HAP-1 (cell line): ENCODE results near the gene MMEL1.

Experiments
- DNase-seq, 2 experiments: peaks; one replicate each; pipeline ENCODE4 v3.0.0-alpha.2; 2016 to 2020; ENCODE audit warnings: low spot score in 2 of 2
- H3K27me3 ChIP-seq: fragments of 250-450 bp; sonication (Bioruptor Pico); 2 replicates; pipeline ENCODE4 v1.5.1; 2020; ENCODE audit warnings: low read depth, mild to moderate bottlenecking, moderate library complexity
- H3K36me3 ChIP-seq: fragments of 250-450 bp; sonication (Bioruptor Pico); replicated peaks from 2 replicates; pipeline ENCODE4 v1.5.1; 2020; ENCODE audit warnings: mild to moderate bottlenecking
- H3K4me1 ChIP-seq: fragments of 250-450 bp; sonication (Bioruptor Pico); 2 replicates; pipeline ENCODE4 v1.5.1; 2020; ENCODE audit warnings: mild to moderate bottlenecking
- H3K4me3 ChIP-seq: fragments of 250-450 bp; sonication (Bioruptor Pico); 2 replicates; pipeline ENCODE4 v1.5.1; 2020; ENCODE audit warnings: mild to moderate bottlenecking, moderate library complexity
- H3K9me3 ChIP-seq: fragments of 250-450 bp; sonication (Bioruptor Pico); 2 replicates; pipeline ENCODE4 v1.5.1; 2020; ENCODE audit warnings: mild to moderate bottlenecking, moderate library complexity
- in situ Hi-C: fragments of 300-500 bp; cut with MboI; formaldehyde crosslinking; loops from 3 replicates; pipeline ENCODE4 v1.14.3; 2020; ENCODE audit warnings: low sequenced_read_pairs, inconsistent platforms, mixed read lengths

MMEL1 gene

DNA sequence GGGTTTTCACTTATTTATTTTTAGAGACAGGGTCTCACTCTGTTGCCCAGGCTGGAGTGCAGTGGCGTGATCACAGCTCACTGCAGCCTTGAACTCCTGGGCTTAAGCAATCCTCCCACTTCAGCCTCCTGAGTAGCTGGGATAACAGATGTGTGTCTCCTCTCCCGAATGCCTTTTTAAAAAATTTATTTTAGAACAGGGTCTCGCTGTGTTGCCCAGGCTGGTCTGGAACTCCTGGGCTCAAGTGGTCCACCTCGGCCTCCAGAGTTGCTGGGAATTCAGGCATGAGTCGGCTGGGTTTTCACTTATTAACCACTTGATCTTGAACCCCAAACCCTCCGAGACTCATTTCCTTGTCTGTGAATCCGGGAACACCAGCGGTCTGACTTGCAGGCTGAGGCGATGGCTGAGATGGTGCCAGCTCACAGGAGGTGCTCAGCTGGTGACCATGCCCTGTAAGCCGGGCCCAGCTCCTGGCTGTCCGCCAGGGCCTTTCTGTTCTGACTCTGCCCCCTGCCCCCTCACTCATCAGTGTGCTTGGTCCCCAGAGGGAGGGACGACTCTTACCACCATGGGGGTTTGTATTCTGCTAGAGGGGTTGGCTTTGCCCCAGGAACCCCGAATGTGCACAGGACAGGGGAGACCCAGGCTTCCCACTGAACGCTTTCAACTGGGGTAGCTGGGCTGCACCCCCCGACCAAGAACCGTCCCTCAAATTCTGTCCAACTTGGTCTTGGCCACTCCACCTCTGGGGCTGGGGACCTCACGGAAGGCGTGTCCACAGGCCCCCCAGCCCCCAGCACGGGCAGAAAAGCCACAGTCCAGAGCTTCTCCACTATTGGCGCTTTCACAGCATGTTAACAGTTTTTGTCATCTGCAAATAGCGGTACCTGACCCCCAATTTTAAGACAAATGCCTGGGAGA is 22.5 kb downstream of the MMEL1 start:
- in situ Hi-C loops = no loop called here
- DNase-seq = no peak
- Histone ChIP-seq H3K4me1 (no peaks in the 10 kb centered on the region), H3K9me3 (no peaks in the 10 kb centered on the region), H3K36me3 (no peaks in the 10 kb centered on the region), H3K4me3 (no peak overlapping the region), H3K27me3 (0 out of 2 replicates have a peak, but pooled peaks cover under 1% of the 10 kb centered on the region)

DNA sequence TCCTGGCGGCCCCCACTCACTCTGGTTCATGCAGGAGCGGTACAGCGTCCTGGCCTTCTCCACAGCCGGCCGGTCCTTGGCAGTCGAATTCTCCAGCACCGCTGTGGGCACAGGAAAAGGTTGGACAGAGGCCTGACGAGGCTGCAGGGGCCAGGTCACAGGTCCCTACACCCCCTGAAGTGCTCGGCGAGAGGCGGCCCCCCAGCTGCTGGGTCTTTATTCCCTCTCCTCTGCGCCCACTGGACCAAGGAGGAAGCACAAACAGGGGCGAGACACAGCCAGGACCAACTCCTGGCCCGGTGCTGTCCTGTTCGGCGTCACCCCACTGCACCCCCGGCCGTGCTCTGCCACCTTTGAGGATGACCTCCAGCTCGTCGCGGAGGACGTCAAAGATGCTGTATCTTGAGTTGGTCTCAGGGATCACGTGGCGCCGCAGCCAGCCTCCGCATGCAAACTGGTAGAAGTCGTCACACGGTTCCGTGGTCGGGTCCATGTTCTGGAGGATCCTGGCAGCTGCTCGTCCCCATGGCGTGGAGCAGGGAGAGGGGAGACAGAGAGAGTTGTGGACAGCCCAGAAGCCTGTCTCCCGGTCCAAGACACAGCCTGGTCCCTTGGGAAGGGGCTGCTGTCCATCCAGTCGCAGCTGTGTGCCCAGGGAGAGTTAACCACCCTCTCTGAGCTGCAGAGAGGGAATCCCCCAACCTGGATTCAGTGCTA is 23.3 kb downstream of the MMEL1 start:
- no peak for DNase-seq
- H3K27me3 ChIP-seq = no peaks in the 10 kb centered on the region
- in situ Hi-C loops = no loop called here
- H3K4me1 ChIP-seq = no peaks in the 10 kb centered on the region
- no peaks in the 10 kb centered on the region for H3K36me3 ChIP-seq
- H3K4me3 ChIP-seq = no peak overlapping the region
- no peaks in the 10 kb centered on the region for H3K9me3 ChIP-seq

DNA sequence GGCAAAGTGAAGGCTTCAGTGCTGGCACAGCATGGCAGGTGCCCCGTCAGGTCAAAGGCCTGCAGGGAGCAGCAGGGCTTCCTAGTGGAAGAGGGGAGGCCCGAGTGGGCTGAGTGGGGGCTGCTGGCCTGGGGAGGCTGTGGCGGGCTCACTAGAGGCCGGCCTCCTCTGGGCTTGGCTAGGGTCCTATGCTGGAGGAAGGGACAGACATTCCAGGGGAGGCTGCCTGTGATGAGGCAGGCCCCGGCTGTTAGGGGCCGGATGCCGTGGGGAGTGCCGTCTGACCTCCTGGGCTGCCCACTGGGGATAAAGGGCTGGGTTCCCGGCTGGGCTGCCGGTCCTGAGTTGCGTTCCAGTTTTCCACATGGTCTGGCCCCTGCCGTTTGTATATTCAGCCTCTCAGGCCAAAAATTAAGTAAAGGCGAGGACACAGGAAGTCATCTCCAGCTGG is 25.1 kb downstream of the MMEL1 start:
- DNase-seq = no peak
- H3K36me3 ChIP-seq = no peaks in the 10 kb centered on the region
- no peaks in the 10 kb centered on the region; the same call in 1 of the 2 replicates for H3K27me3 ChIP-seq
- H3K9me3 ChIP-seq = no peaks in the 10 kb centered on the region
- no peaks in the 10 kb centered on the region for H3K4me1 ChIP-seq
- in situ Hi-C loops = no loop called here
- no peak overlapping the region for H3K4me3 ChIP-seq

DNA sequence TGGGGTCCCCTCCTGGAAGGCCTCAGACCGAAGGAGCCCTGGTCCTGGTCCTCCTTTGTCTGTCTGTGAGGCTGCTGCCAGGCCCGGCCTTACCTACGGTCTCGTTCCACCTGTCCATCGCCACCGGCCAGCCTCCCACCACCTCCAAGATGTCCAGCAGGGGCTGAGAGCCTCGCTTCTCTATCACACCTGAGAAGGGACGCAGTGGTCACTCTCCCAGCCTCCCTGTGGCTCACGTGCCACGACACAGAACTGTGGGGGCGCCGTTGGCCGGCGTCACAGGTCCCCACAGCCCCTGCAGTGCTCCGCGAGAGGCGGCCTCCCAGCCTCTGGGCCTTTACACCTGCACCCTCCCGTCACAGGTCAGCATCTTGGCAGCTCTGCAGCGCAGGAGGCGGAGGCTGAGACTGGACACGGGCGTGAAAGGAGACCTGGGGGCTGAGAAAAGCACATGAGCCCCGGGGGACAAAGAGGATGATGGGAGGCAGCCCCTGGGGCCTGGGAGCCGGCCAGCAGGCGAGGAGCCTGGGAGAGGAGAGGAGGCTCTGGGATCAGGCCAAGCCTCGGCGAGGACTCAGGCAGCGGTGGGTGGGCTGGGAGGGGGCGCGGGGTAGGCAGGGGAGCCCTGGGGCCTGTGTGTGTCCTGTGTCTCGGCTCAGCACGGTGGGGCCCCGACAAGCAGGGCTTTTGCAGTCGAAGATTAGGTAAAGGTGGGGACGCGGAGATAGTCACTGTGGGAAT is 25.8 kb downstream of the MMEL1 start:
- in situ Hi-C loops = no loop called here
- no peak for DNase-seq
- Histone ChIP-seq H3K27me3 (peaks cover 5% of the 10 kb centered on the region; the same call in 1 of the 2 replicates), H3K4me3 (no peak overlapping the region), H3K36me3 (no peaks in the 10 kb centered on the region), H3K4me1 (no peaks in the 10 kb centered on the region), H3K9me3 (no peaks in the 10 kb centered on the region)

DNA sequence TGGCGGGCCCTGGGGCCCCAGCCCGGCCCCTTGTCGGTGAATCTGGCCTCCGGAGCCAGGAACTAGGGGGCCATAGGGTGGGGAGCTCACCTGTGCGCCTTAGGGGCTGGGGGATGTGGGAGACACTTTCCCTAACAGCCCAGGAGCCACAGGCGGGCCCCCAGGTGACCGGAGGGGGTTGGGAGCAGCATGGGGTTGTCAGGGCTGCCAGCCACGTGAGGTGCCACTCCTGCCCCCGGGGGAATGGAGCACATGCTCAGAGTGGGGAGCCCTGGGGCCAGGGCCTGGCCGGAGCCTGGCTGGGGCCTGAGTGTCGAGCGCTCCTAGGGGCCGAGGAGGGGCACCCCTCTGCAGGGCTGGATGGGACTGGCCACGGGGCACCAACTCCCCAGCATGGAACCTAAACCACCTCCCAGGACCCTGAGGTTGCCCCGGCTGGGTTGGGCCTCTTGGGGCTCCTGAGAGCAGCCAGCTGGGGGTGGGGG is 26.4 kb downstream of the MMEL1 start:
- Histone ChIP-seq H3K36me3 (no peaks in the 10 kb centered on the region), H3K4me3 (no peak overlapping the region), H3K4me1 (no peaks in the 10 kb centered on the region), H3K9me3 (no peaks in the 10 kb centered on the region), H3K27me3 (peaks cover 11% of the 10 kb centered on the region; the same call in 1 of the 2 replicates)
- in situ Hi-C loops = no loop called here
- no peak for DNase-seq

DNA sequence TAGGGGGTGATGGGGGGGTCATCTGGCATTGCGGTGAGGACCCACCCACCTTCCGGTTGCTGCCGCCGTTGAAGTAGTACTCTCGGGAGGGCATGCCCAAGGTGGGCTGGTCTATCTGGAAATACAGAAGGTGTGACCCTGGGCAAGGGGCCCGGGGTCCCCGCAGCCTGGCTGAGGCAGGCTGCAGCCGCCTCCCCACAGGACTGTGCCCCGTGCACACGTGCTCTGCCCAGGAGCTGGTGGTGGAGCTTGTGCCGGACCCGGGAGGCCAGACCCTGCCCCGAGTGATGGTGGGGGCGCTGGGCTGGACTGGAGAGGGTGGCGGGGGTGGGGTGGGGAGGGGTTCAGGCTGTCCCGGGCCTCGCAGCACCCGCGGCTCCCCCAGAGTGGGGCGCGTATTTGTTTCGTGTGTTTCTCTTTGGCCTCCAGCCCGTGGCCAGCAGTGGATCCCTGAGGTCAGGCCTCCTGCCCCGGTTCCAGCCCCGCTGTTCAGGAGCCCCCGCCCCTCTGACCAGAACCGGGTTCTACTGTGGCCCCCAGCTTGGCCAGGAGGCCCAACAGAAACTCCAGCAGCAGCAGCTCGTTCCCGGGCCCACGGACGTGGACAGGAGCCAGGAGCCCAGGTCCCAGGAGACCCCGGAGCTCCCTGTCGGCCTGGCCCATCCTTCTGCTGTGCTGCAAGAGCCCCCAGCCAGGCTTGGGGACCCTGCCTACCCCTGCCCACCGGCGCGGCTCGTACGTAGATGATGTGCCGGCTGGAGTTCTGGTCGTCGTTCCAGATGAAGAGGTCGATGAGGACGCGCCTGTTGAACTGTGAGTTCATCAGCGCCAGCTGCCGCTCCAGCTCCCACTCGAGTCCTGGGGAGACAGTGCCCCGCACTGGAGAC is 27.1 kb downstream of the MMEL1 start:
- no peak overlapping the region for H3K4me3 ChIP-seq
- DNase-seq = no peak
- no peaks in the 10 kb centered on the region for H3K36me3 ChIP-seq
- no peaks in the 10 kb centered on the region for H3K9me3 ChIP-seq
- in situ Hi-C loops = no loop called here
- H3K27me3 ChIP-seq = peaks cover 17% of the 10 kb centered on the region
- H3K4me1 ChIP-seq = no peaks in the 10 kb centered on the region

DNA sequence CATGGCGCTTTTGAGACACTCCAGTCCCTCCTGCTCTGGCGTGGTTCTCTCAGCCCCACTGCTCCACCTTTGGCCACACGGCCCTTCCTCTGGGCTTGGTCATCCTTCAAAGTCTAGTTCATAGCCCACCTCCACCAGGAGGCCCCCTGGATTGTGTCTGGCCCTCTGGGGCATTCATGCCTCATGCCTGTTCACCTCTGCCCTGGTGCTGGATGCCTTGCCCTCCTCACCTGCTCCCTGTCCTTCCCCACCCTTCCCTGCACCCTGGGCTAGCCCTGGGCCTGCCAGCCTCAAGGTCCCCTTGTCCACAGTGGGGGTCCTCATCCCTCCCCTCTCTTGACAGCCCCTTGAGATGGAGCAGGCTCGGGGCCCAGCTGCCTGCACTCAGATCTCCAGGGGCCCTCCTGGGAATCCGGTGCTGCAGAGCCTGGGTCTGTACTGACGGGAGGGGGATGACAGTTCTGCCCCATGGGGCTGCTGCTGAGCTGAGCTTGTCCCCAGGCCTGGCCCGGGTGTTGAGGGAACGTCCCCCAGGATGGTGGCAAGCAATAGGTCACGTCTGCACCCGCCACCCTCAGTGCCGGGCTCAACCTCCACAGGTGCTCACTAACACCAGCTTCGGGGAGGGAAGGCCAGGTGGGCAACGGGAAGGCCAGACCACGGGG is 27.8 kb downstream of the MMEL1 start:
- Histone ChIP-seq H3K4me1 (no peaks in the 10 kb centered on the region), H3K4me3 (no peak overlapping the region), H3K9me3 (no peaks in the 10 kb centered on the region), H3K27me3 (peaks cover 17% of the 10 kb centered on the region), H3K36me3 (no peaks in the 10 kb centered on the region)
- no peak for DNase-seq
- in situ Hi-C loops = no loop called here

DNA sequence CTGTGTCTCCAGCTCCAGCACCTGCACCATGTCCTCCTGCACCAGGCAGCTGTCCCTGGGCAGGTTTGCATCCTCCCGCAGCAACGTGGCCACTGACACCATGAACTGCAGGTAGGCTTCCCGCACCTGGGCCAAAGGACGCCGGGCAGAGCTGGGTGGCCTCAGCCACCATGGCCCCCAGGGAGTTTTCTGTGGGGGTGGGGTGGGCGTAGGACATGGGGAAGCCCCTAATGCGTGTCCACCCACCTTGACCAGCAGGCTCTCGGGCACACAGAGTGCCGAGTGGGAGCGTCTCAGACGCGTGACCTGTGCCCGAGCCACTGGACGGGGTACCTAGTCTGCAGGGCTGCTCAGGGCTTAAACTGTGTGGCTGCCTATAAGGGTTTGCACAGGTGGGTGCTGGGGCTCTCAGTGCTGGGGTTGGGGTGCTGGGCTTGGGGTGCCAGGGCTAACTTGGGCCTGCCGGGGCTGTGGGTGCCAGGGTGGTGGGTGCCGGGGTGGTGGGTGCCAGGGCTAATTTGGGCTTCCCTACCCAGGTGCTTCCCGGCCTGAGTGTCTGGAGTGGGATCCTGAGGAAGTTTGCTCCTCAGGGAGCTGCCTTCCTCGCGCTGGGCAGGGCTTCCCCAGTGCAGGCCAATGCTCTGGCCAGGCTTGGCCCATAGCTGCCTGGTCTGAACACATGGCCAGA is 28.5 kb downstream of the MMEL1 start:
- Histone ChIP-seq H3K9me3 (no peaks in the 10 kb centered on the region), H3K36me3 (no peaks in the 10 kb centered on the region), H3K4me1 (no peaks in the 10 kb centered on the region), H3K27me3 (peaks cover 17% of the 10 kb centered on the region), H3K4me3 (no peak overlapping the region)
- no peak for DNase-seq
- in situ Hi-C loops = no loop called here

DNA sequence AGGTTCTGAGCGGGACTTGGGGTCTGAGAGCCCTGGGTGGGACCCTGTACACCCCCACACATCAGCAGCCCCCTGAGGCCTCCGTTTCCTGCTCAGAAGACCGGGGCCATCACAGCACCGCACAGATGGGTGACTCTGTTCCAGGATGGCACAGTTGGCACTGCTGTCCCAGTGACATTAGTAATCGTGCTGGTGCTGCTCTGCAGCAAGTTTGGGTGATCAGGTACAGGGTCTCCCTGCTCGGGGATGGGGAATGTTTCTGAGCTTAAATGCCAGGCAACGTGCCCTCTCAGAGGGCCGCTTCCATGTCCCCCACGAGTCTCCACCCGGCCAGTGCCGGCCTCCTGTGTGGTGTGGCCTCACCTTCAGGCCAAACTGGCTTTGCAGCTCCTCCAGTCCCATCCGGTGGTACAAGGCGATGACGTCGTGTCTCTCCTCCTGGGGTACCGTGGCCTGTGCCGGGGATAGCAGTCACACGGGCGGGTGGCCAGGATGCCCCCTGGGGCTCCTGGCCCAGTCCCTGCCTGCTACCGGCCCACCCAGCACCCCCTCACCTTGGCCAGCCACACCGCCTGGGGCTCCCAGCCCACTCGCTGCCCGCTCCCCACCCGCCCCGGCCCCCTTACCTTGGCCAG is 29.2 kb downstream of the MMEL1 start:
- no peaks in the 10 kb centered on the region for H3K4me1 ChIP-seq
- DNase-seq = no peak
- in situ Hi-C loops = no loop called here
- H3K36me3 ChIP-seq = no peaks in the 10 kb centered on the region
- H3K9me3 ChIP-seq = no peaks in the 10 kb centered on the region
- H3K27me3 ChIP-seq = peaks cover 17% of the 10 kb centered on the region
- no peak overlapping the region for H3K4me3 ChIP-seq

DNA sequence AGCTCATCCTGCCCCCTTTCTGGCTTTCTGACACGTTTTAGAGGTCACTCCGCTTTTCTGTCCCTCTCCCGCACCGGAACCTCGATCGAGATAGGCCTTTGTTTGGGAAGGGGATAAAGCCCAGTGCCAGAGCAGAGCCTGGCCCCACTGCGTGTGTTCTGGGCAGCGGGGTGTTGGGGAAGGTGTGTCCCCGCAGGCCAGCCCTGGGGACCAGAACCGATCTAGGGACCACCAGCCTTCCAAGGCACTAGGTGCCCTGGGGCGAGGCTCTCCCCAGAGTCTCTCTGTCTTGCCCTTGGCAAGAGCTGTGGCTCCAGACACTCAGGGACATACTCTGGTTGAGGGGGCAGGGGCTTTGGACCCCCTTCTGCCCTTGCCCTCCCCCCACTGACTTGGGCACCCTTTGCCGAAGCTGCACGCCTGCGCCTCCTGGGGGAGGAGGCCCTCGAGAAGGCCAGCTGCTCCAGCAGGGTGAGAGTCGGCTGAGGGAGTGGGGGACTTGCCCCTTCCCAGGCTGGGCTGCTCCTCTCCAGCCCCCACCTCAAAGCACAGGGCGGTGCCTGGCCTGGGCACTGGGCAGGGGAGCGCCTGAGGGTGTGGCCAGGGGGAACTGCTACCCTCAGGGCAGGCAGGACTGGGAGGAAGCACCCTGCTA is 29.8 kb downstream of the MMEL1 start:
- H3K4me3 ChIP-seq = no peak overlapping the region
- H3K36me3 ChIP-seq = no peaks in the 10 kb centered on the region
- H3K9me3 ChIP-seq = no peaks in the 10 kb centered on the region
- DNase-seq = no peak
- H3K4me1 ChIP-seq = no peaks in the 10 kb centered on the region
- H3K27me3 ChIP-seq = peaks cover 17% of the 10 kb centered on the region
- in situ Hi-C loops = no loop called here

DNA sequence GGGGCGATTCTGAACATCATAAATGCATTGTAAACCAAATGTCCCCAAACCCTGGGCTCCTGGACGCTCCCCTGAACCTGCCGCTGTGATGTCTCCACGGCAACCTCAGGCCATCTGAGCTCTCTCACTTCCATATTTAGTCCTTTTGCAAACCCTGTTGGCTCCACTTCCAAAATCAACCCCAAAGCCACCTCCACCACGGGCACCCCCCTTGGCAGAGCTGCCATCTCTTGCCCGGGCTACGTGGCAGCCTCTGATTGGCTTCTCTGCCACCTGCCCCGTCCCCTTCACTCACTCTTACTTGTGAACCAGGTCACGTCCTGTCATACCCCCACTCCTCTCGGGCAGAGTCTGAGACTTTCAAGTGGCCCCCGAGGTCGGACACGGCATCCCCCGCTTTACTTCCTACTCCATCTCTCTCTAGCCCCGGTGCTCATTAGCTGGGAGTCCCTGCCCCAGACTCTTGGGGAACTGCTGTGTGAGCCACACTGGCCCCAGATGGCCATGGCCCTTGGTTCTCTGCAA is 30.4 kb downstream of the MMEL1 start:
- peaks cover 17% of the 10 kb centered on the region for H3K27me3 ChIP-seq
- no peak overlapping the region for H3K4me3 ChIP-seq
- DNase-seq = no peak
- H3K36me3 ChIP-seq = no peaks in the 10 kb centered on the region
- no peaks in the 10 kb centered on the region for H3K4me1 ChIP-seq
- no peaks in the 10 kb centered on the region for H3K9me3 ChIP-seq
- in situ Hi-C loops = no loop called here
